HepG2 (cell line): ENCODE measurements around the gene SPRED3. TPM values are rescaled to one million over a fixed set of nuclear protein-coding genes. Genes with fewer than 3 reads are reported as not detected.

Experiments
- ADNP ChIP-seq: sonication (generic); formaldehyde crosslinking; IDR thresholded peaks from 2 replicates; pipeline ENCODE4 v1.4.0; 2020; ENCODE audit warnings: missing genetic modification reagents
- KDM6A ChIP-seq: IDR thresholded peaks from 2 replicates; pipeline ENCODE4 v1.6.1; 2016; ENCODE audit warnings: low read depth
- NFE2L2 ChIP-seq: fragments of 150-350 bp; IDR thresholded peaks from 2 replicates; pipeline ENCODE4 v1.6.1; 2014; ENCODE audit warnings: low read length
- NFKB2 ChIP-seq: sonication (generic); formaldehyde crosslinking; IDR thresholded peaks from 2 replicates; pipeline ENCODE4 v1.4.0; 2020; ENCODE audit warnings: missing genetic modification reagents, borderline replicate concordance
- NFKBIZ ChIP-seq: IDR thresholded peaks from 2 replicates; pipeline ENCODE4 v1.6.1; 2018; ENCODE audit warnings: missing genetic modification reagents, missing compliant biosample characterization
- RBAK ChIP-seq: sonication (generic); formaldehyde crosslinking; IDR thresholded peaks from 2 replicates; pipeline ENCODE4 v1.5.1; 2020; ENCODE audit warnings: mild to moderate bottlenecking, missing genetic modification reagents
- RBM39 ChIP-seq: fragments of 200-400 bp; formaldehyde crosslinking; IDR thresholded peaks from one replicate; pipeline ENCODE4 v1.6.1; 2018; ENCODE audit warnings: antibody characterized with exemption, mild to moderate bottlenecking, low read depth, low read length; ENCODE audit not compliant: poor library complexity, severe bottlenecking
- SNRNP70 ChIP-seq: fragments of 200-400 bp; formaldehyde crosslinking; IDR thresholded peaks from 2 replicates; pipeline ENCODE4 v1.6.1; 2017; ENCODE audit warnings: mild to moderate bottlenecking, low read depth, low read length, moderate library complexity
- SRF ChIP-seq: IDR thresholded peaks from 2 replicates; pipeline ENCODE4 v1.6.1; 2011; ENCODE audit warnings: mild to moderate bottlenecking, low read depth, low read length, moderate library complexity
- TBP ChIP-seq: sonication (generic); formaldehyde crosslinking; IDR thresholded peaks from 2 replicates; pipeline ENCODE4 v1.5.0; 2020; ENCODE audit warnings: missing genetic modification reagents
- TBX3 ChIP-seq: fragments of 450-650 bp; IDR thresholded peaks from 2 replicates; pipeline ENCODE4 v1.6.1; 2017; ENCODE audit warnings: antibody characterized with exemption, mild to moderate bottlenecking, inconsistent platforms, borderline replicate concordance
- ZNF232 ChIP-seq: sonication (generic); formaldehyde crosslinking; IDR thresholded peaks from 2 replicates; pipeline ENCODE4 v1.4.0; 2020; ENCODE audit warnings: missing genetic modification reagents, borderline replicate concordance
- ZNF292 ChIP-seq: sonication (generic); formaldehyde crosslinking; IDR thresholded peaks from 2 replicates; pipeline ENCODE4 v1.8.1; 2022; ENCODE audit warnings: mild to moderate bottlenecking, low read depth, missing genetic modification reagents, borderline replicate concordance
- ZNF343 ChIP-seq: sonication (generic); formaldehyde crosslinking; IDR thresholded peaks from 2 replicates; pipeline ENCODE4 v1.4.0; 2020; ENCODE audit warnings: mild to moderate bottlenecking, missing genetic modification reagents
- polyA plus RNA-seq, 8 experiments: library from polyadenylated mRNA; depleted of rRNA in 3 of 8; stranded (reverse) in 7 of 8; unstranded in 1 of 8; fragments of >200 nt; fragmentation: Illumina TruSeq in 4 of 8; extraction: Trizol in 4 of 8; gene quantifications; 2 replicates each; pipeline versions ENCODE4 v1.2.1 to v1.2.3, GENCODE V29; 2011 to 2016; ENCODE audit warnings: low read depth in 4 of 8, missing spikeins in 1 of 8, mixed read lengths in 1 of 8; ENCODE audit not compliant: insufficient read depth in 1 of 8
- total RNA-seq, 5 experiments: library from RNA; depleted of rRNA; stranded (reverse); fragments of >200 nt; fragmentation: Illumina TruSeq; extraction: Trizol; gene quantifications; 2 replicates each; pipeline ENCODE4 v1.2.3, GENCODE V29; 2016; ENCODE audit warnings: low read depth in 1 of 5
- TF ChIP-seq, protein P1 (sequence below): sonication (generic); formaldehyde crosslinking; IDR thresholded peaks from 2 replicates; pipeline ENCODE4 v1.4.0; 2020; ENCODE audit warnings: missing genetic modification reagents
- TF ChIP-seq, protein P2 (sequence below): IDR thresholded peaks from 2 replicates; pipeline ENCODE4 v1.6.1; 2012; ENCODE audit warnings: low read length, improper control_type of control experiment
- TF ChIP-seq, protein P3 (sequence below): sonication (generic); formaldehyde crosslinking; IDR thresholded peaks from 2 replicates; pipeline ENCODE4 v1.4.0; 2020; ENCODE audit warnings: missing genetic modification reagents
- TF ChIP-seq, protein P4 (sequence below): sonication (generic); formaldehyde crosslinking; conservative IDR thresholded peaks from 2 replicates; pipeline ENCODE4 v1.8.0; 2022; ENCODE audit warnings: missing genetic modification reagents

The SPRED3 gene
- total and polyA plus RNA-seq, 2 of the 13 experiments (the other 11 are each of a cell fraction or from before 2014, with no cell fraction given): 0.15 to 0.17 TPM

DNA sequence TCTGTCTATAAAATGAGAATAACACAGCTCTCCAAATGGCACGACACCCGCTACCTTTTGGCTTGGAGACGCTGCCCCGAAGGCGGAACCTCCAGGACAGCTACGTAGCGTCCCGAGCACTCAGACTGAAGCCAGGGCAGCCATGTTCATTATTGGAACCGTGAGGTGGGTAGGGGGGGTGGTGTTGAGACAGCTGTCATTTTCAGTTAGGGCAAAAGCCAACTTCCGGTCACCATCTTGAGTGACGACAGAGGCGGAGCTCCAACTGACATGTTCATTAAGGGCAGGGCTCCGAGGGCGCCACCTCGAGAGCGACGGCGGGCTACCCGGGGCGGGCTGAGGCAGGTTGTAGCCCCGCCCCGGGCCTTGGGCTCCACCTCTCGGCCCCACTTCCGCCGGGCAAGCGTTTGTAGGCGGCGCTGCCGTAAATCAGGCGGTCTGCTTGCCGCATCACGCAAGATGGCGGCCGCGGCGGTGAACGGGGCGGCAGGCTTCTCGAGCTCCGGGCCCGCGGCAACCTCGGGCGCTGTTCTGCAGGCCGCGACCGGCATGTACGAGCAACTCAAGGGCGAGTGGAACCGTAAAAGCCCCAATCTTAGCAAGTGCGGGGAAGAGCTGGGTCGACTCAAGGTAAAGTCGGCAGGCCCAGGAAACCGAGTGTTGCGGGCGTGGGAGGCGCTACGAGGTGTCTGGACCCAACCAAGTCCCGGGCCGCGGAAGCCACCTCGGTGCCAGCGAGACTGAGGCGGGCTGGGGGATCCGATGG lies 14.0 kb upstream of the SPRED3 start, which contains the start of gene PSMD8 (continued):
- TF ChIP-seq, protein P1, sequence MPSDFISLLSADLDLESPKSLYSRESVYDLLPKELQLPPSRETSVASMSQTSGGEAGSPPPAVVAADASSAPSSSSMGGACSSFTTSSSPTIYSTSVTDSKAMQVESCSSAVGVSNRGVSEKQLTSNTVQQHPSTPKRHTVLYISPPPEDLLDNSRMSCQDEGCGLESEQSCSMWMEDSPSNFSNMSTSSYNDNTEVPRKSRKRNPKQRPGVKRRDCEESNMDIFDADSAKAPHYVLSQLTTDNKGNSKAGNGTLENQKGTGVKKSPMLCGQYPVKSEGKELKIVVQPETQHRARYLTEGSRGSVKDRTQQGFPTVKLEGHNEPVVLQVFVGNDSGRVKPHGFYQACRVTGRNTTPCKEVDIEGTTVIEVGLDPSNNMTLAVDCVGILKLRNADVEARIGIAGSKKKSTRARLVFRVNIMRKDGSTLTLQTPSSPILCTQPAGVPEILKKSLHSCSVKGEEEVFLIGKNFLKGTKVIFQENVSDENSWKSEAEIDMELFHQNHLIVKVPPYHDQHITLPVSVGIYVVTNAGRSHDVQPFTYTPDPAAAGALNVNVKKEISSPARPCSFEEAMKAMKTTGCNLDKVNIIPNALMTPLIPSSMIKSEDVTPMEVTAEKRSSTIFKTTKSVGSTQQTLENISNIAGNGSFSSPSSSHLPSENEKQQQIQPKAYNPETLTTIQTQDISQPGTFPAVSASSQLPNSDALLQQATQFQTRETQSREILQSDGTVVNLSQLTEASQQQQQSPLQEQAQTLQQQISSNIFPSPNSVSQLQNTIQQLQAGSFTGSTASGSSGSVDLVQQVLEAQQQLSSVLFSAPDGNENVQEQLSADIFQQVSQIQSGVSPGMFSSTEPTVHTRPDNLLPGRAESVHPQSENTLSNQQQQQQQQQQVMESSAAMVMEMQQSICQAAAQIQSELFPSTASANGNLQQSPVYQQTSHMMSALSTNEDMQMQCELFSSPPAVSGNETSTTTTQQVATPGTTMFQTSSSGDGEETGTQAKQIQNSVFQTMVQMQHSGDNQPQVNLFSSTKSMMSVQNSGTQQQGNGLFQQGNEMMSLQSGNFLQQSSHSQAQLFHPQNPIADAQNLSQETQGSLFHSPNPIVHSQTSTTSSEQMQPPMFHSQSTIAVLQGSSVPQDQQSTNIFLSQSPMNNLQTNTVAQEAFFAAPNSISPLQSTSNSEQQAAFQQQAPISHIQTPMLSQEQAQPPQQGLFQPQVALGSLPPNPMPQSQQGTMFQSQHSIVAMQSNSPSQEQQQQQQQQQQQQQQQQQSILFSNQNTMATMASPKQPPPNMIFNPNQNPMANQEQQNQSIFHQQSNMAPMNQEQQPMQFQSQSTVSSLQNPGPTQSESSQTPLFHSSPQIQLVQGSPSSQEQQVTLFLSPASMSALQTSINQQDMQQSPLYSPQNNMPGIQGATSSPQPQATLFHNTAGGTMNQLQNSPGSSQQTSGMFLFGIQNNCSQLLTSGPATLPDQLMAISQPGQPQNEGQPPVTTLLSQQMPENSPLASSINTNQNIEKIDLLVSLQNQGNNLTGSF: peak; percentile 91
- no peak for TF ChIP-seq TBP (CRISPR knock-in tag)
- peak; percentile 76 for TF ChIP-seq ZNF232 (CRISPR knock-in tag)
- peak; percentile 92 for TF ChIP-seq ZNF343 (CRISPR knock-in tag)
- no peak for TF ChIP-seq SNRNP70
- TF ChIP-seq ZNF292: peak; percentile 61; the same call in 1 of the 2 replicates
- TF ChIP-seq RBM39: no peak
- TF ChIP-seq ADNP: no peak
- TF ChIP-seq RBAK: no peak
- TF ChIP-seq, protein P2, sequence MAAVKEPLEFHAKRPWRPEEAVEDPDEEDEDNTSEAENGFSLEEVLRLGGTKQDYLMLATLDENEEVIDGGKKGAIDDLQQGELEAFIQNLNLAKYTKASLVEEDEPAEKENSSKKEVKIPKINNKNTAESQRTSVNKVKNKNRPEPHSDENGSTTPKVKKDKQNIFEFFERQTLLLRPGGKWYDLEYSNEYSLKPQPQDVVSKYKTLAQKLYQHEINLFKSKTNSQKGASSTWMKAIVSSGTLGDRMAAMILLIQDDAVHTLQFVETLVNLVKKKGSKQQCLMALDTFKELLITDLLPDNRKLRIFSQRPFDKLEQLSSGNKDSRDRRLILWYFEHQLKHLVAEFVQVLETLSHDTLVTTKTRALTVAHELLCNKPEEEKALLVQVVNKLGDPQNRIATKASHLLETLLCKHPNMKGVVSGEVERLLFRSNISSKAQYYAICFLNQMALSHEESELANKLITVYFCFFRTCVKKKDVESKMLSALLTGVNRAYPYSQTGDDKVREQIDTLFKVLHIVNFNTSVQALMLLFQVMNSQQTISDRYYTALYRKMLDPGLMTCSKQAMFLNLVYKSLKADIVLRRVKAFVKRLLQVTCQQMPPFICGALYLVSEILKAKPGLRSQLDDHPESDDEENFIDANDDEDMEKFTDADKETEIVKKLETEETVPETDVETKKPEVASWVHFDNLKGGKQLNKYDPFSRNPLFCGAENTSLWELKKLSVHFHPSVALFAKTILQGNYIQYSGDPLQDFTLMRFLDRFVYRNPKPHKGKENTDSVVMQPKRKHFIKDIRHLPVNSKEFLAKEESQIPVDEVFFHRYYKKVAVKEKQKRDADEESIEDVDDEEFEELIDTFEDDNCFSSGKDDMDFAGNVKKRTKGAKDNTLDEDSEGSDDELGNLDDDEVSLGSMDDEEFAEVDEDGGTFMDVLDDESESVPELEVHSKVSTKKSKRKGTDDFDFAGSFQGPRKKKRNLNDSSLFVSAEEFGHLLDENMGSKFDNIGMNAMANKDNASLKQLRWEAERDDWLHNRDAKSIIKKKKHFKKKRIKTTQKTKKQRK: no peak
- TF ChIP-seq SRF: no peak
- 0 out of 2 replicates have a peak, but pooled peaks have one; percentile 37 for TF ChIP-seq NFKBIZ (CRISPR knock-in tag)
- TF ChIP-seq, protein P3, sequence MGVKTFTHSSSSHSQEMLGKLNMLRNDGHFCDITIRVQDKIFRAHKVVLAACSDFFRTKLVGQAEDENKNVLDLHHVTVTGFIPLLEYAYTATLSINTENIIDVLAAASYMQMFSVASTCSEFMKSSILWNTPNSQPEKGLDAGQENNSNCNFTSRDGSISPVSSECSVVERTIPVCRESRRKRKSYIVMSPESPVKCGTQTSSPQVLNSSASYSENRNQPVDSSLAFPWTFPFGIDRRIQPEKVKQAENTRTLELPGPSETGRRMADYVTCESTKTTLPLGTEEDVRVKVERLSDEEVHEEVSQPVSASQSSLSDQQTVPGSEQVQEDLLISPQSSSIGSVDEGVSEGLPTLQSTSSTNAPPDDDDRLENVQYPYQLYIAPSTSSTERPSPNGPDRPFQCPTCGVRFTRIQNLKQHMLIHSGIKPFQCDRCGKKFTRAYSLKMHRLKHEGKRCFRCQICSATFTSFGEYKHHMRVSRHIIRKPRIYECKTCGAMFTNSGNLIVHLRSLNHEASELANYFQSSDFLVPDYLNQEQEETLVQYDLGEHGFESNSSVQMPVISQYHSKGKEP: no peak
- TF ChIP-seq, protein P4, sequence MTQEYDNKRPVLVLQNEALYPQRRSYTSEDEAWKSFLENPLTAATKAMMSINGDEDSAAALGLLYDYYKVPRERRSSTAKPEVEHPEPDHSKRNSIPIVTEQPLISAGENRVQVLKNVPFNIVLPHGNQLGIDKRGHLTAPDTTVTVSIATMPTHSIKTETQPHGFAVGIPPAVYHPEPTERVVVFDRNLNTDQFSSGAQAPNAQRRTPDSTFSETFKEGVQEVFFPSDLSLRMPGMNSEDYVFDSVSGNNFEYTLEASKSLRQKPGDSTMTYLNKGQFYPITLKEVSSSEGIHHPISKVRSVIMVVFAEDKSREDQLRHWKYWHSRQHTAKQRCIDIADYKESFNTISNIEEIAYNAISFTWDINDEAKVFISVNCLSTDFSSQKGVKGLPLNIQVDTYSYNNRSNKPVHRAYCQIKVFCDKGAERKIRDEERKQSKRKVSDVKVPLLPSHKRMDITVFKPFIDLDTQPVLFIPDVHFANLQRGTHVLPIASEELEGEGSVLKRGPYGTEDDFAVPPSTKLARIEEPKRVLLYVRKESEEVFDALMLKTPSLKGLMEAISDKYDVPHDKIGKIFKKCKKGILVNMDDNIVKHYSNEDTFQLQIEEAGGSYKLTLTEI (CRISPR knock-in tag): no peak
- peak; percentile 93; the same call in 1 of the 2 replicates for TF ChIP-seq NFKB2 (CRISPR knock-in tag)
- no peak for TF ChIP-seq NFE2L2
- no peak for TF ChIP-seq KDM6A (CRISPR knock-in tag)
- no peak for TF ChIP-seq TBX3
